DND-41 (cell line): ENCODE measurements around the gene SEC14L5.

Experiments
- EZH2 ChIP-seq: IDR thresholded peaks from 3 replicates; pipeline ENCODE4 v1.6.1; 2012; ENCODE audit warnings: borderline replicate concordance, low read depth, mild to moderate bottlenecking, moderate library complexity, low read length, inconsistent platforms; ENCODE audit not compliant: severe bottlenecking
- TF ChIP-seq, protein P1 (sequence below): IDR thresholded peaks from 2 replicates; pipeline ENCODE4 v1.5.1; 2012; ENCODE audit warnings: borderline replicate concordance, low read length, moderate library complexity, mild to moderate bottlenecking; ENCODE audit not compliant: poor library complexity, severe bottlenecking; ENCODE audit errors: extremely low read depth

DNA sequence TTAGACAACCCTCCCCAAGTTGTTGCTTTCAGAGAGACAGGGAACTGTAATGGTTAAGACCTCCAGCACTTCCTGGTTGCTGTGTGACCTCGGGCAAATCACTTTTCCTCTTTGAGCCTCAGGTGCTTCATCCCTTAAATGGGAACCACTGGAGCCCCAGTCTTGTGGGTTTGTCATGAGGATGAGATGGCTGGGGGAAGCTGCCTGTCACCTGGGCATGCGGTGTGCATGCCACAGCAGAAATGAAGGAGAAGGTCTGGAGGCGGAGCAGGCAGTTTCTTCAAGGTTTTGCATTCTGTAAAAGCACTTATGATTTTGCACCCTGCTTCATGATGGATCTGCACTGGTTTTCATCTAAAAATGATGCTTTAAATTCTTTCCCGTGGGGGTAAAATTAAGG lies 53.5 kb downstream of the SEC14L5 start:
- TF ChIP-seq, protein P1, sequence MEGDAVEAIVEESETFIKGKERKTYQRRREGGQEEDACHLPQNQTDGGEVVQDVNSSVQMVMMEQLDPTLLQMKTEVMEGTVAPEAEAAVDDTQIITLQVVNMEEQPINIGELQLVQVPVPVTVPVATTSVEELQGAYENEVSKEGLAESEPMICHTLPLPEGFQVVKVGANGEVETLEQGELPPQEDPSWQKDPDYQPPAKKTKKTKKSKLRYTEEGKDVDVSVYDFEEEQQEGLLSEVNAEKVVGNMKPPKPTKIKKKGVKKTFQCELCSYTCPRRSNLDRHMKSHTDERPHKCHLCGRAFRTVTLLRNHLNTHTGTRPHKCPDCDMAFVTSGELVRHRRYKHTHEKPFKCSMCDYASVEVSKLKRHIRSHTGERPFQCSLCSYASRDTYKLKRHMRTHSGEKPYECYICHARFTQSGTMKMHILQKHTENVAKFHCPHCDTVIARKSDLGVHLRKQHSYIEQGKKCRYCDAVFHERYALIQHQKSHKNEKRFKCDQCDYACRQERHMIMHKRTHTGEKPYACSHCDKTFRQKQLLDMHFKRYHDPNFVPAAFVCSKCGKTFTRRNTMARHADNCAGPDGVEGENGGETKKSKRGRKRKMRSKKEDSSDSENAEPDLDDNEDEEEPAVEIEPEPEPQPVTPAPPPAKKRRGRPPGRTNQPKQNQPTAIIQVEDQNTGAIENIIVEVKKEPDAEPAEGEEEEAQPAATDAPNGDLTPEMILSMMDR = no peak
- no peak for TF ChIP-seq EZH2
